SK-N-SH (cell line): ENCODE data around the gene KLHDC10. TPM values are rescaled to one million over a fixed set of nuclear protein-coding genes. Genes with fewer than 3 reads are reported as not detected.

Source experiments
- CTCF ChIA-PET: fragments of 300-600, 350-600 bp; formaldehyde crosslinking; extraction: SDS; loops from one replicate; lab custom pipeline; 2021; lab: Yijun Ruan, JAX
- POLR2A ChIA-PET: fragments of 350-600 bp; sonication (Branson Sonifier 250); formaldehyde crosslinking; extraction: SDS; loops from one replicate; lab custom pipeline; 2020; ENCODE audit warnings: antibody characterized with exemption, inconsistent platforms; lab: Yijun Ruan, JAX
- DNase-seq: peaks from one replicate; pipeline ENCODE4 v3.0.0; 2012
- H2AFZ ChIP-seq: fragments of 200-600 bp; sonication (generic); 2 replicates; pipeline ENCODE4 v1.8.1; 2016; ENCODE audit warnings: antibody characterized with exemption, mild to moderate bottlenecking, low read depth
- H3F3A ChIP-seq: fragments of 200-600 bp; sonication (generic); replicated peaks from 2 replicates; pipeline ENCODE3; 2016; ENCODE audit warnings: antibody characterized with exemption, mild to moderate bottlenecking; ENCODE audit not compliant: insufficient read depth
- H3K27ac ChIP-seq, 2 experiments: fragments of 200-500 bp in 1 of 2; fragments of 200-600 bp in 1 of 2; sonication (Bioruptor generic) in 1 of 2; sonication (generic), shearing (Covaris generic) in 1 of 2; 2 replicates each; pipeline versions ENCODE4 v1.5.1 to v1.6.1; 2014 to 2016; ENCODE audit warnings: low read depth in 2 of 2, inconsistent platforms in 1 of 2, low read length in 1 of 2, mild to moderate bottlenecking in 1 of 2, mixed read lengths in 1 of 2
- H3K27me3 ChIP-seq: fragments of 200-600 bp; sonication (generic), shearing (Covaris generic); 2 replicates; pipeline ENCODE4 v1.6.1; 2016; ENCODE audit warnings: mixed run types; ENCODE audit not compliant: insufficient read depth
- H3K36me3 ChIP-seq, 2 experiments: fragments of 200-500 bp in 1 of 2; fragments of 200-600 bp in 1 of 2; sonication (Bioruptor generic) in 1 of 2; sonication (generic) in 1 of 2; replicated peaks in 1 of 2; 2 replicates each; pipeline versions ENCODE3 to v1.5.1; 2014 to 2016; ENCODE audit warnings: low read length in 1 of 2, mild to moderate bottlenecking in 1 of 2; ENCODE audit not compliant: insufficient read depth in 2 of 2, control insufficient read depth in 1 of 2
- H3K4me1 ChIP-seq, 2 experiments: fragments of 200-500 bp in 1 of 2; fragments of 200-600 bp in 1 of 2; sonication (Bioruptor generic) in 1 of 2; sonication (generic), shearing (Covaris generic) in 1 of 2; 2 replicates each; pipeline versions ENCODE4 v1.5.1 to v1.6.1; 2014 to 2016; ENCODE audit warnings: low read depth in 1 of 2, low read length in 1 of 2, mixed run types in 1 of 2; ENCODE audit not compliant: insufficient read depth in 2 of 2, control insufficient read depth in 1 of 2
- H3K4me2 ChIP-seq: fragments of 200-600 bp; sonication (generic), shearing (Covaris generic); 2 replicates; pipeline ENCODE4 v1.6.1; 2017; ENCODE audit warnings: mixed run types
- H3K4me3 ChIP-seq, 2 experiments: fragments of 200-500 bp in 1 of 2; fragments of 200-600 bp in 1 of 2; sonication (Bioruptor generic) in 1 of 2; sonication (generic), shearing (Covaris generic) in 1 of 2; 2 replicates each; pipeline versions ENCODE4 v1.5.1 to v1.8.1; 2014 to 2016; ENCODE audit warnings: low read depth in 2 of 2, inconsistent platforms in 1 of 2, low read length in 1 of 2, mild to moderate bottlenecking in 1 of 2, mixed read lengths in 1 of 2, moderate library complexity in 1 of 2
- H3K79me2 ChIP-seq: fragments of 200-600 bp; sonication (generic); 2 replicates; pipeline ENCODE4 v1.8.1; 2017; ENCODE audit warnings: mild to moderate bottlenecking; ENCODE audit not compliant: insufficient read depth
- H3K9ac ChIP-seq: fragments of 200-600 bp; sonication (generic); 2 replicates; pipeline ENCODE4 v1.6.1; 2017; ENCODE audit warnings: mixed run types
- H3K9me2 ChIP-seq: fragments of 200-600 bp; sonication (generic); 2 replicates; pipeline ENCODE4 v1.6.1; 2017; ENCODE audit warnings: mixed run types
- H3K9me3 ChIP-seq: fragments of 200-600 bp; sonication (generic); 2 replicates; pipeline ENCODE4 v1.6.1; 2017; ENCODE audit warnings: mixed run types, mild to moderate bottlenecking, moderate library complexity
- H4K20me1 ChIP-seq: fragments of 200-600 bp; sonication (generic); 2 replicates; pipeline ENCODE4 v1.6.1; 2017; ENCODE audit warnings: mild to moderate bottlenecking, mixed run types; ENCODE audit not compliant: insufficient read depth
- ELF1 ChIP-seq: IDR thresholded peaks from 2 replicates; pipeline ENCODE4 v1.4.0; 2012
- EP300 ChIP-seq, 2 experiments: IDR thresholded peaks; 2 replicates each; pipeline versions ENCODE4 v1.4.0 to v1.6.1; 2012; ENCODE audit warnings: borderline replicate concordance in 1 of 2, low read depth in 1 of 2, low read length in 1 of 2
- EZH2phosphoT487 ChIP-seq: fragments of 200-600 bp; sonication (generic); IDR thresholded peaks from 2 replicates; pipeline ENCODE4 v1.6.1; 2017; ENCODE audit warnings: low read depth, mixed run types, mild to moderate bottlenecking, antibody characterized with exemption, moderate library complexity, borderline replicate concordance
- GABPA ChIP-seq: IDR thresholded peaks from 2 replicates; pipeline ENCODE4 v1.4.0; 2012; ENCODE audit warnings: low read depth, mild to moderate bottlenecking
- MAX ChIP-seq: IDR thresholded peaks from 2 replicates; pipeline ENCODE4 v1.4.0; 2012; ENCODE audit warnings: low read depth
- MXI1 ChIP-seq: IDR thresholded peaks from 2 replicates; pipeline ENCODE4 v1.6.1; 2012; ENCODE audit warnings: mild to moderate bottlenecking, low read depth, low read length, improper control_type of control experiment
- PBX3 ChIP-seq: IDR thresholded peaks from 2 replicates; pipeline ENCODE4; 2012
- POLR2AphosphoS5 ChIP-seq: IDR thresholded peaks from 2 replicates; pipeline ENCODE4 v1.6.1; 2012; ENCODE audit warnings: low read depth, low read length
- RFX5 ChIP-seq: IDR thresholded peaks from 2 replicates; pipeline ENCODE4 v1.6.1; 2012; ENCODE audit warnings: mild to moderate bottlenecking, improper control_type of control experiment, low read length
- RXRA ChIP-seq: IDR thresholded peaks from 2 replicates; pipeline ENCODE4 v1.4.0; 2012; ENCODE audit warnings: low read depth, mild to moderate bottlenecking, borderline replicate concordance
- SIN3A ChIP-seq: IDR thresholded peaks from 2 replicates; pipeline ENCODE4 v1.6.1; 2012; ENCODE audit warnings: low read depth, mild to moderate bottlenecking, low read length, moderate library complexity, borderline replicate concordance
- SMC3 ChIP-seq: IDR thresholded peaks from 2 replicates; pipeline ENCODE4 v1.6.1; 2012; ENCODE audit warnings: low read depth, low read length, improper control_type of control experiment
- USF1 ChIP-seq: IDR thresholded peaks from 2 replicates; pipeline ENCODE4 v1.4.0; 2012; ENCODE audit warnings: low read depth, borderline replicate concordance
- YY1 ChIP-seq: IDR thresholded peaks from 2 replicates; pipeline ENCODE4 v1.4.0; 2012; ENCODE audit warnings: low read depth, mild to moderate bottlenecking
- WGBS: methylation state at CpG from one replicate; pipeline ENCODE4 v1.1.6; 2017; ENCODE audit warnings: low lambda C conversion rate; 5-methylcytosine and 5-hydroxymethylcytosine counted together
- polyA plus RNA-seq, 3 experiments: library from polyadenylated mRNA; depleted of rRNA; stranded (reverse); fragments of >200 nt; gene quantifications; 2 replicates each; pipeline ENCODE4 v1.2.3, GENCODE V29; 2012
- TF ChIP-seq, protein P1 (sequence below): fragments of 150-350 bp; IDR thresholded peaks from 2 replicates; pipeline ENCODE4 v1.6.1; 2016; ENCODE audit warnings: mild to moderate bottlenecking, low read depth, low read length

The KLHDC10 gene
- polyA plus RNA-seq, 1 of the 3 experiments (the other 2 are of a cell fraction) = 15.9 TPM

DNA sequence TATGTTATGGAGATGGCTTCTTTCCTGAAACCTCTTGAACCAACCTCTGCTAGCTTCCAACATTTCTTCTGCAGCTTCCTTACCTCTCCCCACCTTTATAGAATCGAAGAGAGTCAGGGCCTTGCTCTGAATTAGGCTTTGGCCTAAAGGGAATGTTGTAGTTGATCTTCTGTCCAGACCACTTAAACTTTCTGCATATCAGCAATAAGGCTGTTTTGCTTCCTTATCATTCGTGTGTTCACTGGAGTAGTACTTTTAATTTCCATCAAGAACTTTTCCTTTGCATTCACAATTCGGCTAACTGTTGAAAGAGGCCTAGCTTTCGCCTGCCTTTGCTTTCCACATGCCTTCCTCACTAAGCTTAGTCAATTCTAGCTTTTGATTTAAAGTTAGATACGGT, 48.0 kb downstream of the KLHDC10 start (continued):
- TF ChIP-seq, protein P1, sequence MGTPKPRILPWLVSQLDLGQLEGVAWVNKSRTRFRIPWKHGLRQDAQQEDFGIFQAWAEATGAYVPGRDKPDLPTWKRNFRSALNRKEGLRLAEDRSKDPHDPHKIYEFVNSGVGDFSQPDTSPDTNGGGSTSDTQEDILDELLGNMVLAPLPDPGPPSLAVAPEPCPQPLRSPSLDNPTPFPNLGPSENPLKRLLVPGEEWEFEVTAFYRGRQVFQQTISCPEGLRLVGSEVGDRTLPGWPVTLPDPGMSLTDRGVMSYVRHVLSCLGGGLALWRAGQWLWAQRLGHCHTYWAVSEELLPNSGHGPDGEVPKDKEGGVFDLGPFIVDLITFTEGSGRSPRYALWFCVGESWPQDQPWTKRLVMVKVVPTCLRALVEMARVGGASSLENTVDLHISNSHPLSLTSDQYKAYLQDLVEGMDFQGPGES = no peak
- no peak for TF ChIP-seq POLR2AphosphoS5

DNA sequence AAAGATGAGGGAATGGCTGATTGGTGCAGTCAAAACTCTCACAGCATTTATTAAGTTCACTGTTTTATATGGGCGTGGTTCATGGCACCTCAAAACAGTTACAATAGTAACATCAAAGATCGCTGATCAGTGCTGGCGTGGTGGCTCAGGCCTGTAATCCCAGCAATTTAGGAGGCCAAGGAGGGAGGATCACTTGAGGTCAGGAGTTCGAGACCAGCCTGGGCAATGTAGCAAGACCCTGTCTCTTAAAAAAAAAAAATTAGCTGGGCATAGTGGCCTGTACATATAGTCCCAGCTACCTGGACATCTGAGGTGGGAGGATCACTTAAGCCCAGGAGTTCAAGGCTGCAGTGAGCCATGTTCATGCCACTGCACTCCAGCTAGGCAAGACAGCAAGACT, 48.5 kb downstream of the KLHDC10 start:
- H3K4me3 ChIP-seq = no peak overlapping the region

More for the DNA sequence above, 48.5 kb downstream of the KLHDC10 start:
- no peaks in the 10 kb centered on the region for H3K79me2 ChIP-seq
- H3K36me3 ChIP-seq = peaks cover 28 to 29% of the 10 kb centered on the region in 2 experiments
- WGBS = 95% methylated on average over 4 of the region's 4 CpGs
- ChIA-PET CTCF (interaction anchor here (1.3 kb wide), 1 partner anchor 39 kb away, joined by 3 read pairs; no protein-coding TSS in a partner anchor), POLR2A (no interaction called here)
- no peaks in the 10 kb centered on the region for H3K4me1 ChIP-seq
- peaks cover 3% of the 10 kb centered on the region for H3F3A ChIP-seq
- DNase-seq = no peak
- no peak overlapping the region for H3K4me2 ChIP-seq
- H3K27me3 ChIP-seq = no peaks in the 10 kb centered on the region
- no peaks in the 10 kb centered on the region for H4K20me1 ChIP-seq
- H3K9me2 ChIP-seq = no peaks in the 10 kb centered on the region
- no peak overlapping the region for H3K27ac ChIP-seq
- H3K9ac ChIP-seq = no peak overlapping the region
- no peak overlapping the region for H2AFZ ChIP-seq
- no peaks in the 10 kb centered on the region for H3K9me3 ChIP-seq
- TF ChIP-seq POLR2AphosphoS5 (no peak), RXRA (no peak), GABPA (no peak), RFX5 (no peak), PBX3 (no peak), SIN3A (no peak), ELF1 (no peak), EP300 (IDR thresholded peaks at IDR 0.05; ENCODE audit: borderline replicate concordance in 1 of 2, low read depth in 1 of 2, low read length in 1 of 2) (no peak), MAX (no peak), YY1 (no peak), USF1 (no peak), SMC3 (no peak), MXI1 (no peak), EZH2phosphoT487 (no peak)
